Central memory CD8-positive, alpha-beta T cell (primary cell): ENCODE results near the gene SLC30A7.
A peak's percentile ranks its signal among the peaks of the same experiment; 100 is the strongest.
"Not testable (repeated sequence)": the region's sequence is repeated elsewhere in the genome, so short reads cannot be mapped to it uniquely, and the experiment has no call there.

Source experiments
- ATAC-seq: fragments of 150-1000 bp; cut with Tn5 transposase; replicated peaks from 2 replicates; pipeline ENCODE4 v1.10.0; 2022; ENCODE audit warnings: mild to moderate bottlenecking, moderate FRiP score, moderate number of reproducible peaks; ENCODE audit not compliant: poor library complexity, severe bottlenecking; ENCODE audit errors: extremely low read depth
- DNase-seq, 2 donors: peaks; one replicate each; pipeline ENCODE4 v3.0.0; 2021; ENCODE audit warnings: low spot score in 2 of 2
- H3K27ac Mint-ChIP-seq: one replicate; pipeline ENCODE4 v1.8.0; 2022; ENCODE audit warnings: low read depth, mild to moderate bottlenecking, moderate library complexity, mixed read lengths
- H3K27me3 Mint-ChIP-seq: one replicate; pipeline ENCODE4 v1.8.0; 2022; ENCODE audit warnings: mixed read lengths
- H3K36me3 Mint-ChIP-seq: one replicate; pipeline ENCODE4 v1.8.0; 2022; ENCODE audit warnings: mild to moderate bottlenecking, moderate library complexity, mixed read lengths; ENCODE audit not compliant: insufficient read depth
- H3K4me1 Mint-ChIP-seq: one replicate; pipeline ENCODE4 v1.8.0; 2022; ENCODE audit warnings: mixed read lengths
- H3K4me3 Mint-ChIP-seq: one replicate; pipeline ENCODE4 v1.8.0; 2022; ENCODE audit warnings: mild to moderate bottlenecking, moderate library complexity, mixed read lengths
- H3K9me3 Mint-ChIP-seq: one replicate; pipeline ENCODE4 v1.8.0; 2022; ENCODE audit warnings: mixed read lengths

SLC30A7 gene

DNA sequence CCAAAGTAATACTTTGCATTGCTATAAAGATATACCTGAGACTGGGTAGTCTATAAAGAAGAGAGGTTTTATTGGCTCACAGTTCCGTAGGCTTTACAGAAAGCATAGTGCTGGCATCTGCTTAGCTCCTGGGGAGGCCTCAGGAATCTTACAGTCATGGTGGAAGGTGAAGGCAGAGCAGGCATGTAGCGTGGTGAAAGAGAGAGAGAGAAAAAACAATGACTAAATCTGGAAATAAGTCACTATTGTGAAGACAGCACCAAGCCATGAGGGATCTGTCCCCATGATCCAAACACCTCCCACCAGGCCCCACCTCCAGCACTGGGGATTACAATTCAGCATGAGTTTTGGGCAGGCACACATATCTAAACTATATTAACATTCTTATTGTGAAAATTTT is 30.4 kb downstream of the SLC30A7 start:
- H3K4me3 Mint-ChIP-seq, result no peak overlapping the region
- H3K9me3 Mint-ChIP-seq, result peaks cover 11% of the 10 kb centered on the region
- peaks cover 8% of the 10 kb centered on the region for H3K36me3 Mint-ChIP-seq
- H3K4me1 Mint-ChIP-seq, result peaks cover 33% of the 10 kb centered on the region
- ATAC-seq, result no peak
- DNase-seq, result no peak
- no peak overlapping the region for H3K27ac Mint-ChIP-seq
- H3K27me3 Mint-ChIP-seq, result no peaks in the 10 kb centered on the region

GRCh38 chr1:100927276-100927675 is 31.4 kb downstream of the SLC30A7 start:
- peaks cover 39% of the 10 kb centered on the region for H3K4me1 Mint-ChIP-seq
- H3K27me3 Mint-ChIP-seq, result no peaks in the 10 kb centered on the region
- peaks cover 11% of the 10 kb centered on the region for H3K9me3 Mint-ChIP-seq
- DNase-seq (peak in 1 of 2 donors; percentile 35), ATAC-seq (peak; percentile 92)
- H3K36me3 Mint-ChIP-seq, result peaks cover 6% of the 10 kb centered on the region
- H3K27ac Mint-ChIP-seq, result no peak overlapping the region
- no peak overlapping the region for H3K4me3 Mint-ChIP-seq

- peaks cover 11% of the 10 kb centered on the region for H3K9me3 Mint-ChIP-seq
- no peak for ATAC-seq
- DNase-seq, result no peak
- H3K4me3 Mint-ChIP-seq, result no peak overlapping the region
- H3K36me3 Mint-ChIP-seq, result peaks cover 8% of the 10 kb centered on the region
- H3K4me1 Mint-ChIP-seq, result peaks cover 39% of the 10 kb centered on the region
- H3K27ac Mint-ChIP-seq, result no peak overlapping the region
- no peaks in the 10 kb centered on the region for H3K27me3 Mint-ChIP-seq
Measured at GRCh38 chr1:100928128-100928527, 32.2 kb downstream of the SLC30A7 start.

GRCh38 chr1:100930494-100930893 is 34.6 kb downstream of the SLC30A7 start:
- Mint-ChIP-seq H3K4me1 (peaks cover 31% of the 10 kb centered on the region), H3K36me3 (peaks cover 8% of the 10 kb centered on the region), H3K9me3 (peaks cover 5% of the 10 kb centered on the region), H3K4me3 (no peak overlapping the region), H3K27me3 (no peaks in the 10 kb centered on the region), H3K27ac (peak overlapping the region; percentile 83)
- ATAC-seq (no peak), DNase-seq (no peak)

GRCh38 chr1:100931716-100932115 is 35.8 kb downstream of the SLC30A7 start:
- Mint-ChIP-seq H3K27ac (peak overlapping the region; percentile 83), H3K36me3 (peaks cover 8% of the 10 kb centered on the region), H3K4me3 (no peak overlapping the region), H3K4me1 (peaks cover 39% of the 10 kb centered on the region), H3K27me3 (no peaks in the 10 kb centered on the region), H3K9me3 (no peaks in the 10 kb centered on the region)
- ATAC-seq (no peak), DNase-seq (no peak)

DNA sequence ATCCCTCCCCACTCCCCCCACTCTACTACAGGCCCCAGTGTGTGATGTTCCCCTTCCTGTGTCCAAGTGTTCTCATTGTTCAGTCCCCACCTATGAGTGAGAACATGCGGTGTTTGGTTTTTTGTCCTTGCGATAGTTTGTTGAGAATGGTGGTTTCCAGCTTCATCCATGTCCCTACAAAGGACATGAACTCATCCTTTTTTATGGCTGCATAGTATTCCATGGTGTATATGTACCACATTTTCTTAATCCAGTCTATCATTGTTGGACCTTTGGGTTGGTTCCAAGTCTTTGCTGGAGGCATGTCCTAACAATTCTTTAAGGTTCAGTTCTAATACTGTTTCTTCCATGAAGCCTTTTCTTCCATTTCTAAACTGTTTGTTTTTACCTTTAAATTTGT is 37.7 kb downstream of the SLC30A7 start:
- H3K27me3 Mint-ChIP-seq, H3K4me3 Mint-ChIP-seq, H3K9me3 Mint-ChIP-seq, ATAC-seq, H3K36me3 Mint-ChIP-seq, DNase-seq: not testable (repeated sequence)
- Mint-ChIP-seq H3K27ac (peak overlapping the region; percentile 72), H3K4me1 (peaks cover 41% of the 10 kb centered on the region)

- H3K4me1 Mint-ChIP-seq, result peaks cover 42% of the 10 kb centered on the region
- peak overlapping the region; percentile 46 for H3K27ac Mint-ChIP-seq
- H3K27me3 Mint-ChIP-seq, result no peaks in the 10 kb centered on the region
- no peak for DNase-seq
- ATAC-seq, result no peak
- H3K4me3 Mint-ChIP-seq, result no peak overlapping the region
- H3K36me3 Mint-ChIP-seq, result peaks cover 14% of the 10 kb centered on the region
- H3K9me3 Mint-ChIP-seq, result peaks cover 6% of the 10 kb centered on the region
Measured at GRCh38 chr1:100936194-100936967, 40.5 kb downstream of the SLC30A7 start.

- Mint-ChIP-seq H3K4me3 (peak overlapping the region; percentile 31), H3K9me3 (peaks cover 10% of the 10 kb centered on the region), H3K4me1 (peaks cover 42% of the 10 kb centered on the region), H3K27ac (peak overlapping the region; percentile 86), H3K27me3 (no peaks in the 10 kb centered on the region), H3K36me3 (peaks cover 13% of the 10 kb centered on the region)
- no peak for ATAC-seq
- no peak for DNase-seq
Measured at GRCh38 chr1:100941098-100941527, 45.2 kb downstream of the SLC30A7 start.

- ATAC-seq, result no peak
- Mint-ChIP-seq H3K27ac (peak overlapping the region; percentile 86), H3K36me3 (peaks cover 13% of the 10 kb centered on the region), H3K4me3 (peak overlapping the region; percentile 59), H3K4me1 (peaks cover 36% of the 10 kb centered on the region), H3K27me3 (no peaks in the 10 kb centered on the region), H3K9me3 (peaks cover 10% of the 10 kb centered on the region)
- no peak for DNase-seq
Measured at GRCh38 chr1:100941580-100942216, 45.8 kb downstream of the SLC30A7 start.

- H3K36me3 Mint-ChIP-seq, result peaks cover 13% of the 10 kb centered on the region
- peak overlapping the region; percentile 59 for H3K4me3 Mint-ChIP-seq
- no peaks in the 10 kb centered on the region for H3K27me3 Mint-ChIP-seq
- no peak for DNase-seq
- peaks cover 18% of the 10 kb centered on the region for H3K9me3 Mint-ChIP-seq
- H3K27ac Mint-ChIP-seq, result peak overlapping the region; percentile 86
- peaks cover 40% of the 10 kb centered on the region for H3K4me1 Mint-ChIP-seq
- ATAC-seq, result peak; percentile 46
Measured at GRCh38 chr1:100942304-100943046, 46.6 kb downstream of the SLC30A7 start.

- H3K9me3 Mint-ChIP-seq, result peaks cover 26% of the 10 kb centered on the region
- no peak overlapping the region for H3K4me3 Mint-ChIP-seq
- H3K27ac Mint-ChIP-seq, result no peak overlapping the region
Measured at GRCh38 chr1:100943533-100943932, 47.6 kb downstream of the SLC30A7 start.

GRCh38 chr1:100946064-100946463 is 50.2 kb downstream of the SLC30A7 start:
- H3K4me1 Mint-ChIP-seq, result peaks cover 64% of the 10 kb centered on the region
- H3K9me3 Mint-ChIP-seq, result peaks cover 33% of the 10 kb centered on the region
- ATAC-seq, DNase-seq, H3K27me3 Mint-ChIP-seq, H3K4me3 Mint-ChIP-seq, H3K27ac Mint-ChIP-seq: not testable (repeated sequence)
- peaks cover 20% of the 10 kb centered on the region for H3K36me3 Mint-ChIP-seq

More at GRCh38 chr1:100943533-100943932, 47.6 kb downstream of the SLC30A7 start:
- Mint-ChIP-seq H3K27me3 (no peaks in the 10 kb centered on the region), H3K36me3 (peaks cover 14% of the 10 kb centered on the region), H3K4me1 (peaks cover 47% of the 10 kb centered on the region)
- DNase-seq (no peak), ATAC-seq (no peak)
